SH-SY5Y (cell line): ENCODE data around the gene YWHAQ.

ENCODE experiments used
- GATA2 ChIP-seq: IDR thresholded peaks from 2 replicates; pipeline ENCODE4 v1.6.1; 2011; ENCODE audit warnings: mild to moderate bottlenecking, low read depth, low read length
- GATA3 ChIP-seq: IDR thresholded peaks from 2 replicates; pipeline ENCODE4 v1.6.1; 2011; ENCODE audit warnings: low read depth, mild to moderate bottlenecking, low read length, moderate library complexity

DNA sequence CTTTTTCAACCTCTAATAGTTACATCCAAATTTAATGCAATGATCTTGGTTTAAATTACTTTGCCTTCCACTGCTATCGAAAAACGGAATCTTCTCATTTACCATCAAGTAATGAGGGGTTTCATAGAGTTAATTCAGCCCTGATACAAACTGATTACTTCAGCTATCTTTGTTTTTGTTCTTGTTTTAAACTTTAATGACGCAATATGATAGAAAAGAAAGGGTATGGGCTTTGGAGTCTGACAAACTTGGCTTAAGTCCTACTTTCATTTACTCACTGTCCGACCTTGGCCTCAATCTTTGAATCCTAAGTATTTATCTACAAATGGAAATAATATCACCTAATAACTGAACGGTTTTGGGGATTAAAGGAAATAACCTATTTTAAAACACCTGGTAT is 91.3 kb downstream of the YWHAQ start:
- TF ChIP-seq GATA3, result no peak
- TF ChIP-seq GATA2, result no peak
